Retinal pigment epithelial cell (primary cell): ENCODE data around the gene CDC40.

ENCODE experiments used
- DNase-seq: peaks from one replicate; pipeline ENCODE4 v3.0.0-alpha.2; 2010; ENCODE audit warnings: low read depth
- H3K4me3 ChIP-seq: 2 replicates; pipeline ENCODE4 v1.5.1; 2011; ENCODE audit warnings: mild to moderate bottlenecking, low read length, control low read depth, moderate library complexity
- TF ChIP-seq, protein P1 (sequence below): conservative IDR thresholded peaks from 2 replicates; pipeline ENCODE4 v1.5.1; 2011; ENCODE audit warnings: low read depth, low read length, control low read depth, inconsistent platforms

The CDC40 gene

DNA sequence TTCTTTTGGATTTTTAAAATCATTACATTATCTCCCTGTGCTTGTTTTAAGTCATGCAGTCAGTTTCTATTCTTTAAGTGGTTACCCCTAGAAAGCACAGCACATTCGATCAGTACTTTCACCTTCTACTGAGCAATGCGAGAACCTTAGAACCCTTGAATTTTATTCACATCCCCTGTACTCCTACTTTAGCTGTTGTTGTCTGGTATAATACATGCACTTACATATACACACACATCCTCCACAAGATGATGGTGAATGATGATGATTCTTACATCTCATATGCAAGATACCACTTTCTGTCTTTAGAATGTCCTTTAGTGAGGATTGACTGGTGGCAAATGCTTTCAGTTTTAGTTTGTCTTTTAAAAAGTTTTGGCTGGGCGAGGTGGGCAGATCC is 5.7 kb downstream of the CDC40 start:
- TF ChIP-seq, protein P1, sequence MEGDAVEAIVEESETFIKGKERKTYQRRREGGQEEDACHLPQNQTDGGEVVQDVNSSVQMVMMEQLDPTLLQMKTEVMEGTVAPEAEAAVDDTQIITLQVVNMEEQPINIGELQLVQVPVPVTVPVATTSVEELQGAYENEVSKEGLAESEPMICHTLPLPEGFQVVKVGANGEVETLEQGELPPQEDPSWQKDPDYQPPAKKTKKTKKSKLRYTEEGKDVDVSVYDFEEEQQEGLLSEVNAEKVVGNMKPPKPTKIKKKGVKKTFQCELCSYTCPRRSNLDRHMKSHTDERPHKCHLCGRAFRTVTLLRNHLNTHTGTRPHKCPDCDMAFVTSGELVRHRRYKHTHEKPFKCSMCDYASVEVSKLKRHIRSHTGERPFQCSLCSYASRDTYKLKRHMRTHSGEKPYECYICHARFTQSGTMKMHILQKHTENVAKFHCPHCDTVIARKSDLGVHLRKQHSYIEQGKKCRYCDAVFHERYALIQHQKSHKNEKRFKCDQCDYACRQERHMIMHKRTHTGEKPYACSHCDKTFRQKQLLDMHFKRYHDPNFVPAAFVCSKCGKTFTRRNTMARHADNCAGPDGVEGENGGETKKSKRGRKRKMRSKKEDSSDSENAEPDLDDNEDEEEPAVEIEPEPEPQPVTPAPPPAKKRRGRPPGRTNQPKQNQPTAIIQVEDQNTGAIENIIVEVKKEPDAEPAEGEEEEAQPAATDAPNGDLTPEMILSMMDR = no peak
- no peak for DNase-seq
- H3K4me3 ChIP-seq = no peak overlapping the region

DNA sequence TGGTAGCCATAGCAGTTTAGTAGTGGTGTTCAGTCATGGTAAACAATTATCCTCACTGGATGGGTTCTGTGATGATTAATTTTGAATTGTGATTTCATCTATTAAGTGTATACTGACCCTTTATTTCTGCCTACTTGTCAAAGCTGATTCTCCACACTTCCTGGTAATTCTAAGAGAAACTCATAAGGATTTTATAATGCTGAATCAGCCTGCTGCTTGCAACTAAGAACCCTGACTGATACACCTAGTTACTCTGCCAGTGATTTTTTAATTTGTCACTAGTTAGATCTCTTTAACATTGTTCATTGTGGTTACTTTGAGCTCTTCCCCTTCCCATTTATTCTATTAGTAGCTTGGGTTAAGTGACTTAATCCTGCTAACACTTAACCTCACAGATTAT is 8.6 kb downstream of the CDC40 start:
- DNase-seq = no peak
- H3K4me3 ChIP-seq = no peak overlapping the region
- TF ChIP-seq, protein P1 = no peak

DNA sequence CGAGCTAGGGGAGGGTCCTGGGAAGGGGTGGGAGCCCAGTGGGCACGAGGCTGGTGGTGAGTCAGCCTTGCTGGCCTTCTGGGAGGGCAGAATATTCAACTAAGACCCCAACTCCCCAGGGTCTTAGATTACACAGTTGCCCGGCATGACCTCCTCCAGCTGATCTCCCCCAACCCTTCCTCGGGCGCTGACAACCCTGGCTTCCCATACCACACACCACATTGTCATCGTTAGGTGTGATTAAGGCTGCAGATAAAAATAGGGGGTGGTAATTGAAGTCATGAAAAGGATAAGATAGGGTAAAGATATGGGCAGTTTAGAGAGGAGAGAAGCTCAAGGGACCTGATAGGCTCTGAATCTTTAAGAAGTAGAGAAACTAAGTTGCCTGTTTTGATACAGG is 10.5 kb downstream of the CDC40 start:
- no peak overlapping the region for H3K4me3 ChIP-seq
- TF ChIP-seq, protein P1 = no peak
- DNase-seq = no peak

DNA sequence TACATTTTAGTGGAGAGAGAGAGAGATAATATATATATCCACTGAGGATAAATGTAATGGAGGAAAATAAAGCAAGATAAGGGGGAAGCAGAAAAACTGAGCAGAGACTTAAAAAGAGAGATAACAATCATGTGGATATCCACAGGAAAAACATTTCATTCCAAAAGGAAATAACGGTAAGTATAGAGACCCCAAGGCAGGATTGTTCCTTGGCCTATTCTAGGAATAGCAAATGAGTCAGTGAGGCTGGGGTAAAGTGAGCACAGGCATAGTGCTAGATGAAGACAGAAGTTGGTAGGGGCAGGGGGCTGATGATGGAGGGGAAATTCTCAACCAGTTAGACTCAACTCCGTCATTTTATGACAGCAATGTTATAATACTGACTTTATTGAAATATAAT is 11.2 kb downstream of the CDC40 start:
- no peak for DNase-seq
- TF ChIP-seq, protein P1 = no peak
- no peak overlapping the region for H3K4me3 ChIP-seq

DNA sequence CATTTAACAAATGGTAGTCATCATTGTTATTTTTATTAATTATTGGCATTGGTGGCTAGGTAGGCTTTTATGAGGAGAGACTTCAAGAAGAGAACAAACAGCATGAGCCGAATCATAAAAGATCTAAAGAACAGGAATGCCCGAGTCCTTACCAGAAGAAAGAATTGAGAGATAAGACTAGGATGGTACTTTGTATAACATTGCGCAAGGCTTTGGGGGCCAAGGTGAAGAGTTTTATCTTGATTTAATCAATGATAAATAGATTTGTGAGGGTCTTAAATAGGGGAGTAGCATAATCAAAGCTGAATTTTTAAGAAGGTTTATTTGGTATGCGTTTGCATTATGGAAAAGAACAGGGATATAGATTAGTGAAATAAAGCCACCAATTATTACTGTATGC is 15.4 kb downstream of the CDC40 start:
- DNase-seq = no peak
- TF ChIP-seq, protein P1 = no peak
- no peak overlapping the region for H3K4me3 ChIP-seq

DNA sequence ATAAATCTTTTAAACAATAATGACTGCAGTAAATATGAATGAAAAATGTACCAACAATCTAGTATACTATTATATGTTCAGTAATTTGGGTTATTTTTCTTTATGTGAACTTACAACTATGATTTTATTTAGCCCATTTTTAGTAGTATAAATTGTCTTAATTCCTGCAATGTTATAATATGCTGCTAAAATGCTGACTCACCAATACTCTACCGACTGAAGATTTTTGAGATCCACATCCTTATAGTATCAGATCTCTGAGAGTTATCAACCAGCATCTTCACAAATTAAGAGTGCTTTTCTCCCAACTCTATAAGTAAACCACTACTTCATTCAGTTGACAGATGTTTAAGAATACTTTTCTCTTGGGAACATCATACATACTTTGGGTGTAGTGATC is 16.6 kb downstream of the CDC40 start:
- no peak overlapping the region for H3K4me3 ChIP-seq
- TF ChIP-seq, protein P1 = no peak
- no peak for DNase-seq

DNA sequence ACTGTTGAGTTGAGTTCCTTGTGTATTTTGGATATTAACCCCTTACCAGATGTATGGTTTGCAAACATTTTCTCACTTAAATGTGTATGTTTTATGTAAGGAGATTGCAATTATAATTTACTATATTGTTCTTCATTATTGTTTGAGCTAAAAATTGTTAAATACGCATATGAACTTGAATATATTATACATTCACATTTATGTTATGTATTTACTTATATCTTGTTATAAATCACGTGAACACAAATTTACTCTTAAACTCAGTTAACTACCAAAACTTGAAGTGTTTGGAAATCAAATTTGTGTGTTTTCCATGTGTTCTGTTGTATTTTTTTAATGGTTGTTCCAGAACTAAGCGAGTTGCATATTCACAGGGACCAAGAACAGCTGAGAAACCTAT is 18.3 kb downstream of the CDC40 start:
- no peak for DNase-seq
- no peak overlapping the region for H3K4me3 ChIP-seq
- TF ChIP-seq, protein P1 = no peak
